Thoracic aorta (tissue), 2 donors: ENCODE measurements around the gene ATG10. TPM values are rescaled to one million over a fixed set of nuclear protein-coding genes. Genes with fewer than 3 reads are reported as not detected.

Experiments
- ATAC-seq: fragments of 150-250 bp; one replicate; pipeline ENCODE4 v1.8.0; 2017; ENCODE audit warnings: low read depth; ENCODE audit not compliant: insufficient number of reproducible peaks, low FRiP score
- DNase-seq: peaks from one replicate; pipeline ENCODE4 v3.0.0-alpha.2; 2020; ENCODE audit warnings: low spot score
- H3K27ac ChIP-seq, 2 donors: fragments of 200-600 bp; sonication (generic); 1 replicate in 1 of 2; 2 replicates in 1 of 2; pipeline ENCODE4 v1.5.1; 2016; ENCODE audit warnings: mild to moderate bottlenecking in 2 of 2, moderate library complexity in 2 of 2
- H3K27me3 ChIP-seq: fragments of 200-600 bp; sonication (generic); replicated peaks from 2 replicates; pipeline ENCODE4 v1.6.0; 2016; ENCODE audit warnings: mild to moderate bottlenecking; ENCODE audit not compliant: insufficient read depth
- H3K36me3 ChIP-seq: fragments of 200-600 bp; sonication (generic); one replicate; pipeline ENCODE4 v1.5.1; 2016
- H3K4me1 ChIP-seq, 2 donors: fragments of 200-600 bp; sonication (generic); 1 replicate in 1 of 2; 2 replicates in 1 of 2; pipeline versions ENCODE4 v1.5.1 to v1.6.0; 2016; ENCODE audit warnings: low read depth in 2 of 2, mild to moderate bottlenecking in 1 of 2; ENCODE audit not compliant: control insufficient read depth in 1 of 2
- H3K4me3 ChIP-seq: fragments of 200-600 bp; sonication (generic); 2 replicates; pipeline ENCODE4 v1.5.1; 2016; ENCODE audit warnings: mild to moderate bottlenecking
- H3K9me3 ChIP-seq: fragments of 200-600 bp; sonication (generic); 2 replicates; pipeline ENCODE4 v1.5.1; 2016
- total RNA-seq, 2 donors: library from RNA; depleted of rRNA; stranded (reverse); fragments of >200 nt; gene quantifications; one replicate each; pipeline versions ENCODE4 v1.1.0 to v1.2.3, GENCODE V29; 2016
- TF ChIP-seq, protein P1 (sequence below): fragments of 200-600 bp; sonication (generic); IDR thresholded peaks from one replicate; pipeline ENCODE4 v1.5.1; 2019; ENCODE audit warnings: antibody characterized with exemption

ATG10 gene
- total RNA-seq, 2 donors from 2014 or later = 5.7 to 9.9 TPM

DNA sequence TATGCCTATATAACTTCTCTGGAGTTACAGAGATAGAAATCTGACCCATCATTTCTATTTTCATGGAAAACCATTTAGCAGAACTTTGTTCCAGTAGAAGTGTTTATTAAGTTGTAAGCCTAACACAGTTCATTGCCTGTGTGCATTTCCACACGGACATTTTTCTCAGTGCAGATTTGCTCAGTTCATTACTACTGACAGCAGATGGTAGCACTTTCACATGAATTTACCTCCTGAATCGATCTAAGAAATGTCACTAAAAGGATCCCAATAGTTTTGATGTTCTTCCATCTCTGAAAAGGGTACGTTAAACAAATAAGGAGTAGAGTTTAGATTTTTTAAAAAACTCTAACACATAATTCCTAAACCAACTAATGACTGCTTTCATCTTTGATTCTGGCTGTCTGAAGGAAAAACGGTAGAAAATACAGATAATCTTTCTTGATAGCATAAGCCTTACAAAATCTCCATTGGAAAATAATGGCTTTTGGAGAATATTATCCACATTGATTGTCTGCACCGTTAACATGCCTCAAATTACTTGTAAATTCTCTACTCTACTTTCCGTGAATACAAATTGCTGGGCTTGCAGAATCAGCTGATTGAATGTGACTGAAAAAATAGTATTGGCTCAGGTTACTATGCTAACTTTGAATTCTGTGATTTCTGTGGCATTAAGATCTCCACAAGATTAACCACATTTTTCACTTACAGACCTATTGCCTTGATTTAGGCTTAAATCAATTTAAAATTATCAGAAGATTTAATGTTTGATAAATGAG is 273.2 kb downstream of the ATG10 start:
- H3K9me3 ChIP-seq = peaks cover 11% of the 10 kb centered on the region
- no peaks in the 10 kb centered on the region for H3K4me1 ChIP-seq
- H3K27ac ChIP-seq = no peak overlapping the region
- H3K4me3 ChIP-seq = no peak overlapping the region
- TF ChIP-seq, protein P1, sequence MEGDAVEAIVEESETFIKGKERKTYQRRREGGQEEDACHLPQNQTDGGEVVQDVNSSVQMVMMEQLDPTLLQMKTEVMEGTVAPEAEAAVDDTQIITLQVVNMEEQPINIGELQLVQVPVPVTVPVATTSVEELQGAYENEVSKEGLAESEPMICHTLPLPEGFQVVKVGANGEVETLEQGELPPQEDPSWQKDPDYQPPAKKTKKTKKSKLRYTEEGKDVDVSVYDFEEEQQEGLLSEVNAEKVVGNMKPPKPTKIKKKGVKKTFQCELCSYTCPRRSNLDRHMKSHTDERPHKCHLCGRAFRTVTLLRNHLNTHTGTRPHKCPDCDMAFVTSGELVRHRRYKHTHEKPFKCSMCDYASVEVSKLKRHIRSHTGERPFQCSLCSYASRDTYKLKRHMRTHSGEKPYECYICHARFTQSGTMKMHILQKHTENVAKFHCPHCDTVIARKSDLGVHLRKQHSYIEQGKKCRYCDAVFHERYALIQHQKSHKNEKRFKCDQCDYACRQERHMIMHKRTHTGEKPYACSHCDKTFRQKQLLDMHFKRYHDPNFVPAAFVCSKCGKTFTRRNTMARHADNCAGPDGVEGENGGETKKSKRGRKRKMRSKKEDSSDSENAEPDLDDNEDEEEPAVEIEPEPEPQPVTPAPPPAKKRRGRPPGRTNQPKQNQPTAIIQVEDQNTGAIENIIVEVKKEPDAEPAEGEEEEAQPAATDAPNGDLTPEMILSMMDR = no peak
- no peak for DNase-seq
- no peaks in the 10 kb centered on the region for H3K36me3 ChIP-seq
- ATAC-seq = no peak
- no peaks in the 10 kb centered on the region for H3K27me3 ChIP-seq

DNA sequence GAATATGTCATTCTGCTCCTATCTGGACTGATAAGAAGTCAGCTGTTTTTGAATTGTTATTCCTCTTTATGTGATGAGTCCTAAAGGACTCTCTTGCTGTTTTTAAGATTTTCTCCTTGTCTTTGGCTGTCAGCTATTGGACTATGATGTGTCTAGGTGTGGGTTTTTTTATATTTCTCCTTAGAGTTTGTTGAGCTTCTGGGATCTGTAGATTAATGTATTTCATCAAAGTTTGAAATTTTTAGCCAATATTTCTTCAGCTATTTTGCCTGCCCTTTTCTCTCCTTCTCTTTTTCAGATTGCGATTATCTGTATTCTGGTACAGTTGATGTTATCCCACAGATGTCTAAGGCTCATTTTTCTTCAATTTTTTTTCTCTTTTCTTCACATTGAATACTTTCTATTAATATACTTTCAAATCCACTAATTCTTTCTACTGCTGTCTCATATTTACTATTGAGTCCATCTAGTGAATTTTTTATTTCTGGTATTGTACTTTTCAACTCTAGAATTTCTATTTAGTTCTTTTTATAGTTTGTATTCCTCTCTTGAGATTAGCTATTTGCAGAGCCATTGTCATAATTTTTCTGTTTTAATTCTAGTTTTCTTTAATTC is 275.2 kb downstream of the ATG10 start:
- Histone ChIP-seq H3K4me1 (no peaks in the 10 kb centered on the region), H3K27ac (no peak overlapping the region), H3K4me3 (no peak overlapping the region), H3K27me3 (no peaks in the 10 kb centered on the region), H3K9me3 (peaks cover 11% of the 10 kb centered on the region), H3K36me3 (no peaks in the 10 kb centered on the region)
- no peak for ATAC-seq
- no peak for DNase-seq
- TF ChIP-seq, protein P1 = no peak

DNA sequence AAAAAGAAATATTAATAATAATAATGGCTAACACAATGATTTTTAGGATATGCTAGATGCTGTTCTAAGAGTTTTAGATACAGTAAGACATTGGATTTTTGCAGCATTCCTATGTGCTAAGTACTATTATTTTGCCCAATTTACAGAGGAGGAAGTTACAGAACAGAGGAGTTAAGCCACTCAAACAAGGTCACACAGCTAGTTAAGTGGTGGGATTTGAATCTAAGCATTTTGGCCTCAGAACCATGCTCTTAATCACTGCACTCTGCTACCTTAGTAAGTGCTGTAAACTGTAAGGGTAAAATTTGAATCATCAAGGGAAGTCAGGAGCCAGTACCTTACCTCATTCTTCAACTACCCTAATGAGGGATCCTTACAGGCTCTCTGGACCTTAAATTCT is 280.9 kb downstream of the ATG10 start:
- Histone ChIP-seq H3K4me3 (no peak overlapping the region), H3K27me3 (no peaks in the 10 kb centered on the region), H3K9me3 (no peaks in the 10 kb centered on the region), H3K4me1 (no peaks in the 10 kb centered on the region), H3K27ac (no peak overlapping the region), H3K36me3 (no peaks in the 10 kb centered on the region)
- TF ChIP-seq, protein P1 = no peak
- no peak for ATAC-seq
- no peak for DNase-seq

DNA sequence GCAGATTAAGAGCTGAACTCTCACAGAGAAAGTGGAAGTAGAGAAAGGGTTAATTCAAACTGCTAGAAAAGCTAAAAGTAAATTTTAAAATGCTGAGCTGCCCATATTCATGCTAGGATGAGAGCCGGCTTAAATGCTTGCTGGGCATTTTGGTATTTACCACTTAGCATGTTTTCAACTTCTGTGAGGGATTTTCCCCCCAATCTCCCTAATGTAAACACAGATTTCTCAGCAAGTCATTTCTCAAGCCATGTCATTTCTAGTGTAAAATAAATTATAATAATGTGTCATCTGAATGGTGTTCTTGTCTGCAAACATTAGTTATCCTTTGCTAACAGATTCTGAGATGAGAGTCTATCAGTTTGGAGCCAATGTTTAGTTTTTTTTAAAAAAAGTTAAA is 284.0 kb downstream of the ATG10 start:
- Histone ChIP-seq H3K9me3 (no peaks in the 10 kb centered on the region), H3K4me1 (no peaks in the 10 kb centered on the region), H3K4me3 (no peak overlapping the region), H3K27ac (no peak overlapping the region), H3K36me3 (no peaks in the 10 kb centered on the region), H3K27me3 (no peaks in the 10 kb centered on the region)
- ATAC-seq = no peak
- DNase-seq = no peak
- TF ChIP-seq, protein P1 = no peak

DNA sequence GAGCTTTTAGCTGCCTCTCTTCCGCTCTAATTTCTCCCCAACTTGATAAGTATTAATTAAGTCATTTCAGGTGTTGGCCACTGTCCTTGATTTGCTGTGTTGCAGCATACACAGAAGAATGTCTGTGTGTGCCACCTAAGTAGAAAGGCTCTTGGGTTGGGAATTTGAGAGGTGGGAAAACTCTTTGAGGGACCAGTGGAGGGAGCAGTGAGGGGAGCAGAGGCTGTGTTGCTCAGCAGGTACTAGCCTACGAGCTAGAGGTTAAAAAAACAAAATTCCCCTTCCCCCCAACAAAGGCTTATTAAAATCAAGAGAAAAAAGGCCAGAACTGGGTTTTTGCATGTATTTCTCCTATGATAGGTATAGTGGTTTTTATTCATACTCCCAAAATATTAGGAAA is 285.4 kb downstream of the ATG10 start:
- Histone ChIP-seq H3K4me3 (no peak overlapping the region), H3K4me1 (no peaks in the 10 kb centered on the region), H3K9me3 (no peaks in the 10 kb centered on the region), H3K27ac (no peak overlapping the region), H3K36me3 (no peaks in the 10 kb centered on the region), H3K27me3 (no peaks in the 10 kb centered on the region)
- ATAC-seq (no peak), DNase-seq (no peak)
- TF ChIP-seq, protein P1 = no peak
